IMR-90 (cell line): ENCODE data around the gene DENND10. TPM values are rescaled to one million over a fixed set of nuclear protein-coding genes. Genes with fewer than 3 reads are reported as not detected.

Experiments
- ATAC-seq: fragments of 200-7000 bp; cut with Tn5 transposase; 2 replicates; pipeline ENCODE4 v1.9.1; 2020; ENCODE audit warnings: low read depth, mild to moderate bottlenecking, moderate library complexity
- BruUV-seq: library from RNA; stranded (reverse); fragments of 400-500 nt; replicated peaks from 2 replicates; lab custom pipeline; 2021; lab: Mats Ljungman, UMichigan
- CTCF ChIA-PET: fragments of 300-600 bp; formaldehyde crosslinking; extraction: SDS; loops from one replicate; lab custom pipeline; 2021; ENCODE audit warnings: antibody characterized with exemption; lab: Yijun Ruan, JAX
- POLR2A ChIA-PET: fragments of 300-600 bp; sonication (Branson Sonifier 250); formaldehyde crosslinking; loops from one replicate; lab custom pipeline; 2022; ENCODE audit warnings: antibody characterized with exemption; ENCODE audit not compliant: unreplicated experiment; lab: Charles Lee
- DNase-seq: peaks from one replicate; pipeline ENCODE4 v3.0.0; 2013
- H2AFZ ChIP-seq: replicated peaks from 2 replicates; pipeline ENCODE3; 2013; ENCODE audit warnings: low read length, mild to moderate bottlenecking; ENCODE audit not compliant: poor library complexity
- H2AK5ac ChIP-seq: 2 replicates; pipeline ENCODE4 v1.6.1; 2013; ENCODE audit warnings: low read depth, low read length, inconsistent platforms
- H2AK9ac ChIP-seq: replicated peaks from 2 replicates; pipeline ENCODE3; 2013; ENCODE audit warnings: mild to moderate bottlenecking, low read depth, low read length, moderate library complexity; ENCODE audit not compliant: poor library complexity
- H2BK120ac ChIP-seq: 2 replicates; pipeline ENCODE4 v1.6.1; 2013; ENCODE audit warnings: low read depth, low read length, inconsistent platforms
- H2BK15ac ChIP-seq: 3 replicates; pipeline ENCODE4 v1.6.1; 2013; ENCODE audit warnings: low read depth, low read length, inconsistent platforms
- H2BK20ac ChIP-seq: 2 replicates; pipeline ENCODE4 v1.6.1; 2013; ENCODE audit warnings: low read depth, mild to moderate bottlenecking, inconsistent platforms, low read length, moderate library complexity
- H2BK5ac ChIP-seq: 2 replicates; pipeline ENCODE4 v1.6.1; 2013; ENCODE audit warnings: mild to moderate bottlenecking, low read depth, low read length, inconsistent platforms; ENCODE audit not compliant: poor library complexity, severe bottlenecking
- H3K14ac ChIP-seq: replicated peaks from 2 replicates; pipeline ENCODE4 v1.6.1; 2013; ENCODE audit warnings: low read depth, low read length, inconsistent platforms
- H3K18ac ChIP-seq: 2 replicates; pipeline ENCODE4 v1.6.1; 2013; ENCODE audit warnings: low read depth, low read length, control low read depth
- H3K23ac ChIP-seq: 2 replicates; pipeline ENCODE4 v1.6.1; 2013; ENCODE audit warnings: low read depth, low read length, inconsistent platforms
- H3K27ac ChIP-seq: 2 replicates; pipeline ENCODE4 v1.5.1; 2013; ENCODE audit warnings: mild to moderate bottlenecking, control low read depth, low read length; ENCODE audit not compliant: insufficient read depth
- H3K27me3 ChIP-seq: 2 replicates; pipeline ENCODE4 v1.6.1; 2013; ENCODE audit warnings: low read length; ENCODE audit not compliant: control insufficient read depth, insufficient read depth
- H3K36me3 ChIP-seq: 2 replicates; pipeline ENCODE4 v1.6.1; 2013; ENCODE audit warnings: low read length, mixed read lengths; ENCODE audit not compliant: control insufficient read depth, insufficient read depth
- H3K4ac ChIP-seq: 2 replicates; pipeline ENCODE4 v1.6.1; 2013; ENCODE audit warnings: low read depth, low read length, inconsistent platforms
- H3K4me1 ChIP-seq: 2 replicates; pipeline ENCODE4 v1.6.1; 2013; ENCODE audit warnings: low read length, mixed read lengths; ENCODE audit not compliant: control insufficient read depth, insufficient read depth
- H3K4me2 ChIP-seq: 2 replicates; pipeline ENCODE4 v1.6.1; 2013; ENCODE audit warnings: low read depth, mild to moderate bottlenecking, control low read depth, low read length, moderate library complexity
- H3K4me3 ChIP-seq: 2 replicates; pipeline ENCODE4 v1.5.1; 2013; ENCODE audit warnings: low read depth, mild to moderate bottlenecking, control low read depth, low read length, moderate library complexity; ENCODE audit not compliant: insufficient read depth
- H3K56ac ChIP-seq: 2 replicates; pipeline ENCODE4 v1.6.1; 2013; ENCODE audit warnings: low read length, inconsistent platforms; ENCODE audit not compliant: insufficient read depth; ENCODE audit errors: extremely low read depth
- H3K79me1 ChIP-seq, 2 experiments: 2 replicates each; pipeline ENCODE4 v1.6.1; 2013; ENCODE audit warnings: low read length in 2 of 2, inconsistent platforms in 1 of 2, low read depth in 1 of 2
- H3K9ac ChIP-seq: 2 replicates; pipeline ENCODE4 v1.6.1; 2013; ENCODE audit warnings: low read depth, low read length, control low read depth
- H3K9me1 ChIP-seq: 2 replicates; pipeline ENCODE4 v1.6.1; 2013; ENCODE audit warnings: low read length, inconsistent platforms; ENCODE audit not compliant: insufficient read depth
- H3K9me3 ChIP-seq: 2 replicates; pipeline ENCODE4 v1.6.1; 2013; ENCODE audit warnings: low read length; ENCODE audit not compliant: control insufficient read depth, insufficient read depth
- H4K20me1 ChIP-seq: 2 replicates; pipeline ENCODE4 v1.6.1; 2013; ENCODE audit warnings: low read length, inconsistent platforms; ENCODE audit not compliant: insufficient read depth
- H4K5ac ChIP-seq: 2 replicates; pipeline ENCODE4 v1.6.1; 2013; ENCODE audit warnings: mild to moderate bottlenecking, low read depth, low read length, control low read depth
- H4K8ac ChIP-seq, 2 experiments: 2 replicates each; pipeline ENCODE4 v1.6.1; 2013; ENCODE audit warnings: low read depth in 2 of 2, low read length in 2 of 2, control low read depth in 1 of 2, inconsistent platforms in 1 of 2
- H4K91ac ChIP-seq: 2 replicates; pipeline ENCODE4 v1.6.1; 2013; ENCODE audit warnings: low read depth, low read length, inconsistent platforms; ENCODE audit not compliant: insufficient read depth
- BHLHE40 ChIP-seq: fragments of 150-350 bp; IDR thresholded peaks from 2 replicates; pipeline ENCODE4 v1.6.1; 2016; ENCODE audit warnings: mild to moderate bottlenecking, low read depth, low read length
- CEBPB ChIP-seq: IDR thresholded peaks from 2 replicates; pipeline ENCODE4 v1.6.1; 2012; ENCODE audit warnings: low read depth, low read length, improper control_type of control experiment
- MAFK ChIP-seq: IDR thresholded peaks from 2 replicates; pipeline ENCODE4 v1.6.1; 2012; ENCODE audit warnings: low read depth, low read length, improper control_type of control experiment
- POLR2A ChIP-seq: IDR thresholded peaks from 2 replicates; pipeline ENCODE4 v1.6.1; 2012; ENCODE audit warnings: mild to moderate bottlenecking, low read depth, low read length
- RAD21 ChIP-seq: IDR thresholded peaks from 2 replicates; pipeline ENCODE4 v1.6.1; 2012; ENCODE audit warnings: low read length, improper control_type of control experiment
- RCOR1 ChIP-seq: IDR thresholded peaks from 2 replicates; pipeline ENCODE4 v1.6.1; 2012; ENCODE audit warnings: mild to moderate bottlenecking, low read length, improper control_type of control experiment; ENCODE audit not compliant: insufficient replicate concordance
- WGBS, 2 experiments: methylation state at CpG; one replicate each; pipeline versions ENCODE4 v1.1.5 to v1.1.7; 2013; ENCODE audit warnings: missing lambda C conversion rate in 2 of 2; ENCODE audit not compliant: insufficient read length in 1 of 2; ENCODE audit errors: extremely low coverage in 2 of 2; 5-methylcytosine and 5-hydroxymethylcytosine counted together
- dilution Hi-C: fragments of 300-500 bp; cut with HindIII; formaldehyde crosslinking; loops from one replicate; pipeline ENCODE4 v1.14.3; 2018; ENCODE audit warnings: low sequenced_read_pairs; ENCODE audit not compliant: unreplicated experiment
- in situ Hi-C: fragments of 300-500 bp; cut with MboI; formaldehyde crosslinking; loops from 3 replicates; pipeline ENCODE4 v1.14.3; 2019; ENCODE audit warnings: low sequenced_read_pairs, inconsistent platforms, mixed read lengths
- intact Hi-C: fragments of 100-400 bp; cut with micrococcal nuclease; formaldehyde crosslinking; loops from 2 replicates; pipeline ENCODE4 v1.10.0; 2022
- polyA plus RNA-seq, 3 experiments: library from polyadenylated mRNA; depleted of rRNA; stranded (reverse); fragments of >200 nt; gene quantifications; 2 replicates each; pipeline ENCODE4 v1.2.3, GENCODE V29; 2012; ENCODE audit warnings: low replicate concordance in 1 of 3
- total RNA-seq: library from RNA; depleted of rRNA; stranded (reverse); fragments of >200 nt; gene quantifications from 2 replicates; pipeline ENCODE4 v1.2.3, GENCODE V29; 2012

Gene DENND10
- total and polyA plus RNA-seq, 2 of the 4 experiments (the other 2 are of a cell fraction) = 50.9 to 81.4 TPM

DNA sequence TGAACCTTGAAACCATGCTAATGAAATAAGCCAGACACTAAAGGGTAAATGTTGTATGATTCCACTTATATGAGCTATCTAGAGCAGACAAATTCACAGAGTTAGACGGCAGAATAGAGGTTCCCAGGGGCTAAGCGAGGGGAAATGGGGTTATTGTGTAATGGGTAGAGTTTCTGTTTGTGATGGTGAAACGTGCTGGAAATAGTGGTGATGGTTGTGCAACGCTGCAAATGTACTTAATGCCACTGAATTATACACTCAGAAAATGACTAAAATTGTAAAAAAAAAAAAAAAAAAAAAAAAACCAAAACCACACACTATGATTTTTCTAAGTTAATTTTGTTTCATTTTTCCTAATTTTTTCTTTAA is 31.6 kb downstream of the DENND10 start:
- Histone ChIP-seq H4K91ac (peak overlapping the region; percentile 58; the same call in 1 of the 2 replicates), H2AK5ac (no peak overlapping the region), H3K4me1 (peaks cover 8% of the 10 kb centered on the region), H3K4ac (peak overlapping the region; percentile 26; the same call in 1 of the 2 replicates), H3K36me3 (peaks cover 27% of the 10 kb centered on the region), H3K79me1 (peaks cover 8 to 31% of the 10 kb centered on the region in 2 experiments; a peak in 3 of 4 replicates), H4K20me1 (no peaks in the 10 kb centered on the region), H2BK5ac (peak overlapping the region; percentile 99), H2BK15ac (no peak overlapping the region; the same call in 2 of the 3 replicates), H3K27me3 (no peaks in the 10 kb centered on the region), H3K4me2 (peak overlapping the region; percentile 74; the same call in 1 of the 2 replicates), H3K27ac (peak overlapping the region; percentile 94), H3K18ac (peak overlapping the region; percentile 88; the same call in 1 of the 2 replicates), H3K9ac (no peak overlapping the region), H3K4me3 (no peak overlapping the region), H2AFZ (no peak overlapping the region), H3K23ac (peak overlapping the region; percentile 41; the same call in 1 of the 2 replicates), H3K56ac (peak overlapping the region; percentile 22; the same call in 1 of the 2 replicates), H3K14ac (peak overlapping the region; percentile 41; the same call in 1 of the 2 replicates), H4K8ac (peak overlapping the region in 1 of 2 experiments; percentile 53; a peak in 2 of 4 replicates), H3K9me3 (no peaks in the 10 kb centered on the region), H2AK9ac (no peak overlapping the region), H2BK20ac (peak overlapping the region; percentile 48; the same call in 1 of the 2 replicates), H4K5ac (no peak overlapping the region; the same call in 1 of the 2 replicates), H2BK120ac (peak overlapping the region; percentile 77; the same call in 1 of the 2 replicates), H3K9me1 (peaks cover 11% of the 10 kb centered on the region)
- no peak; the same call in none of the 2 replicates for ATAC-seq
- WGBS, 2 experiments = 20% methylated on average over 1 of the region's 4 CpGs; no CpG with 5 or more reads in 1 of the 2 experiments
- intact Hi-C loops = loop anchor here (5.0 kb wide), 1 partner anchor 312 kb away; no protein-coding TSS in a partner anchor
- peak; percentile 79 for DNase-seq
- no TSS peak for BruUV-seq
- dilution Hi-C loops = no loop called here
- POLR2A ChIA-PET = no interaction called here
- CTCF ChIA-PET = no interaction called here
- in situ Hi-C loops = no loop called here
- TF ChIP-seq RAD21 (no peak), POLR2A (no peak), RCOR1 (no peak), MAFK (no peak), CEBPB (peak; percentile 97), BHLHE40 (peak; percentile 73; the same call in 1 of the 2 replicates)
